Right ventricle myocardium superior (tissue), 1 donor: Measurements from ENCODE around the gene C16orf82. TPM values are rescaled to one million over a fixed set of nuclear protein-coding genes. Genes with fewer than 3 reads are reported as not detected.

ENCODE experiments used
- ATAC-seq: fragments of 200-7000 bp; cut with Tn5 transposase; one replicate; pipeline ENCODE4 v1.9.1; 2020; ENCODE audit warnings: mild to moderate bottlenecking; ENCODE audit not compliant: poor library complexity
- DNase-seq: peaks from one replicate; pipeline ENCODE4 v3.0.0-alpha.2; 2020
- intact Hi-C: fragments of 100-400 bp; cut with DNase I; formaldehyde crosslinking; loops from one replicate; pipeline ENCODE4 v1.11.2; 2022
- long read RNA-seq: library from polyadenylated mRNA; unstranded; transcript quantifications from one replicate; pipeline ENCODE4 v2.0.0, GENCODE V29; 2021
- total RNA-seq: library from RNA; stranded (reverse); fragmentation: NEBNext Ultra II Directional; extraction: Animal tissue kit (Norgen Biotek cat#: 25700); gene quantifications from one replicate; pipeline ENCODE4 v1.2.1, GENCODE V29; 2021
- donor health status: DM: no; HTN: yes; CAD: no; lungs with severe emphysema.

Gene C16orf82
- total RNA-seq, result not detected
- long read RNA-seq, result 0 reads

GRCh38 chr16:27066668-27067537 is at the start of gene C16orf82:
C16orf82 (plus strand) TSS chr16:27066927.
- no peak for ATAC-seq
- intact Hi-C loops, result no loop called here

DNA sequence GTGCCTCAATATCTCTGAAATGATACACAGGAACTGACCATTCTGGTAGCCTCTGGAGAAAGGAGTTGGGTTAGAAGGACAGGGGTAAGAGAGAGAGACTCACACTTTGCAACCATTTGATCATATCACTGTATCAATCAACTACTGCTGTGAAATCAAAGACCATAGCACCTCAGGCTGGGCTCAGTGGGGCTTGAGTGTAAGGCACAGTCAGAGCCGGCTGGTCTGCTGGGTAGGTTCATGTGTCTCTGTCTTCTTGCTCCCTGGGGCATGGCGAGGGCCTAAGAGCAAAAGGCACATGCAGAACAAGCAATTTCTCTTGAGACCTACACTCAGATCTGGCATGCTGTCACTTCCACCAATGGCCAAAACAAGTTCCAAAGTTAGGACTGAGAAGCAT is 46.7 kb upstream of the C16orf82 start:
- DNase-seq (no peak), ATAC-seq (no peak)
- intact Hi-C loops, result no loop called here

More at GRCh38 chr16:27066668-27067537, at the start of gene C16orf82:
- DNase-seq, result peak; percentile 47

- DNase-seq (no peak), ATAC-seq (no peak)
- intact Hi-C loops, result no loop called here
Measured at GRCh38 chr16:27024010-27024409, 42.7 kb upstream of the C16orf82 start.

DNA sequence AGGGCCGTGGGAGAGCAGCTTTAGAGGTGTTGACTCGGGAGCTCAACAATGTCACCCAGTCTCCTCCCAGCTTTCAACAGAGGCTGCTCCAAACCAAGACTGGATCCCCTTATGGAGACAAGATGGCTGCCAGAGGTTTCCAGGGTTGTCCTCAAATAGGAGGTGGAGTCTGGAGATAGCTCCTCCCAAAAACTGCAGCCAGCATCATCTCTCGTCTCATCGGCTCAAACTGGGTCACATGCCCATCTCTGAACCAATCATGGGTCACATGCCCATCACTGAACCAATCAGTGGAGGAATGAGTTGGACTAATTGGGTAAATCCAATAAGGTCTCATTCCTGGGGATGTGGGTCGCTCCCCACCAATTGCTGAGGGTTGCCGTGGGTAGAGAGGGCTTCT is 41.1 kb upstream of the C16orf82 start:
- intact Hi-C loops, result no loop called here
- no peak for DNase-seq
- ATAC-seq, result no peak

DNA sequence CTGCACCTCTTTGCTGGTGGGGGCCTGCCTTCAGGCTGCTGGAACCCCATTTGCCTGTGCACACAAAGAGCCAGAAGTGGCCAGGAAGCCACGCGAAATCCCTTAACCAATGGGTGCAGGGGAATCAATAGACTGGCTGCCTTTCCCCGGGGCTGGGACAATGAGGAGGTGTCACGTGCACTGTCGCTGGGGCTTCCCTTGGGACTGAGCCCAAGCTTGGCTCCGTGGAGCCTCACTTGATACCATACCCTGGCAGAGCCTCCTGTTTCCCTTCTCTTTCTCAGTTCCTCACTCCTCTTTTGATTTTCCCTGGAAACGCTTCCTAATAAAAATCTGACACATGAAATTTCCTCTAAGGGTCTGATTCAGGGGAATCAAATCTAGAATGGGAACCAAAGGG is 38.8 kb upstream of the C16orf82 start:
- no peak for DNase-seq
- intact Hi-C loops, result no loop called here
- ATAC-seq, result no peak

DNA sequence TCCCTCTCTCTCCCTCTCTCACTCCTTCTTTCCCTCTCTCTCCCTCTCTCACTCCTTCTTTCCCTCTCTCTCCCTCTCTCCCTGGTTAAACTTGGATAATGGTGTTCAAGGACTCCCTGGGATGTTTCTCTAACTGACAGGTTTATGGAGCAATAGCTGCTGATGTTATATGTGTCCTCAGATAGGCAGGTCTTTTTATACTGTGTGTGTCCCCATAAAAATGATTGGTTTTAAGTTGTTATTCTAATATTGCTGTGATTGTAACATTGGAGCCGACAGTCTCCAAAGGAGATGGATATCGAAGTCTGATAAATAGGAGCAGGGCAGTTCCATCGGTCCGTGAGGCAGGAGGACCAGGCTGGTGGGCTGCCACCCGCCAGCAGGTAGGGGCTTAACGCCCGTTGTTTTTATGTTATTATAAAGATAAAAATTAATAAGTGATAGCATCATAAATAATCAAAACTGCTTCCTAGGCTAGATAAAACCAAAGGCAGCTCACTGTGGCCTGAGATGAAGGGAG is 38.1 kb upstream of the C16orf82 start:
- intact Hi-C loops, result no loop called here
- ATAC-seq (no peak), DNase-seq (no peak)

DNA sequence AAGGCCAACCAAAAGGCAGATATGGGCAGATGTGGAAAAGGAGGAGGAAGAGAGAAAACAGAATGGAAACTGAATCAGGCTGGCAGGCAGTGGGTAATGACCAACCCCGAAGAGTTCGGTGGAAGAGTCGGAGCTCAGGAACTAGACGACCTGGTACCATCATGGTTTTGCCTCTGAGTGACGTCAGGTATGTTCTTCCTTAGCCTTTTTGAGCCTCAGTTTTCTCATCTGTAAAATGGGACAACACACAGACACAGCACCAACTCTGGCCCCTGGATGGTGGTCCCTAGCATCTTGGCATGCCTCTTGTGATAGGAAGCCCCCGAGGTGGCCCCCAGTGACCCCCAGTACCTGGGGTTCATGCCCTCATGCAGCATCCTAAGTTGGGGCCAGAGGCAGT is 37.2 kb upstream of the C16orf82 start:
- ATAC-seq (no peak), DNase-seq (no peak)
- intact Hi-C loops, result no loop called here

GRCh38 chr16:27033281-27033979 is 33.3 kb upstream of the C16orf82 start:
- DNase-seq (no peak), ATAC-seq (no peak)
- intact Hi-C loops, result no loop called here

DNA sequence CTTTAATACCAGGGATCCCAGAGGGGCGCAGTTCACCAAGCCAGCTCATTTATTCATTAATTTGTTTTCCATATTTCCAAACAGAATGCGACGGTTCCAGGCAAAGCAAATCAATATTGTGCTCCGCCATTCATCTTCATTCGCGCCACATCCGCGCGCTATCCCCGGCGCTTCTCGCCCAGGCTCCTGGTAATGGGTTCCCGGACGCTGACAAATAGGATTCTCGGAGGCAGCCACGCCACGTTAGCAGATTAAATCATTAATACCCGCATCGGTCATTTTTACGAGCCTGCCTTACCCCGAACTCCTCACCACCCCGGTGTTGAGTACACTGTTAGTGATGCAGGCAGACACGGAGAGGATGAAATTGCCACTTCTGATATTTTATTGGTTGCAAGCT is 26.0 kb upstream of the C16orf82 start:
- intact Hi-C loops, result no loop called here
- DNase-seq (no peak), ATAC-seq (no peak)

- intact Hi-C loops, result no loop called here
- ATAC-seq (no peak), DNase-seq (no peak)
Measured at GRCh38 chr16:27046958-27047518, 19.7 kb upstream of the C16orf82 start.

DNA sequence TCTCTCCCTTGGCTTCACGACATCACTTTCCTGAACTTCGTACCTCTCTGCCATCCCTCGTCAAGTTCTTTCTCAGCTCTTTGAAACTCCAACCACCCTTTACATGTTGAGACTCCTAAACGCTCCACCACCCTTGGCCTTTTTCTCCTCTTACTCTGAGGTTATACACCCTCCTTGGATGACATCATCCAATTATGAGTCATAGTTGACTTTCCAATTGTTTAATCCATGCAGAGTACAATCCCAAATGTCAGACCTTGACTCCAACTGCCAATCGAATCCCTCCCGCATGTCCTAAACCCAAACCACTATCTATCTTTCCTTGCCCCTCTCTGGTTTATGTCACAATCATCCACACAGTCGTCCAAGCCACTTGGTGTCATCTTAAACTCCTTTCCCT is 18.4 kb upstream of the C16orf82 start:
- intact Hi-C loops, result no loop called here
- DNase-seq, result no peak
- ATAC-seq, result no peak

GRCh38 chr16:27049117-27049516 is 17.6 kb upstream of the C16orf82 start:
- intact Hi-C loops, result no loop called here
- ATAC-seq, result no peak
- DNase-seq, result no peak

- ATAC-seq, result no peak
- DNase-seq, result no peak
- intact Hi-C loops, result no loop called here
Measured at GRCh38 chr16:27052007-27052406, 14.7 kb upstream of the C16orf82 start.

- DNase-seq (no peak), ATAC-seq (no peak)
- intact Hi-C loops, result no loop called here
Measured at GRCh38 chr16:27053996-27054395, 12.7 kb upstream of the C16orf82 start.

DNA sequence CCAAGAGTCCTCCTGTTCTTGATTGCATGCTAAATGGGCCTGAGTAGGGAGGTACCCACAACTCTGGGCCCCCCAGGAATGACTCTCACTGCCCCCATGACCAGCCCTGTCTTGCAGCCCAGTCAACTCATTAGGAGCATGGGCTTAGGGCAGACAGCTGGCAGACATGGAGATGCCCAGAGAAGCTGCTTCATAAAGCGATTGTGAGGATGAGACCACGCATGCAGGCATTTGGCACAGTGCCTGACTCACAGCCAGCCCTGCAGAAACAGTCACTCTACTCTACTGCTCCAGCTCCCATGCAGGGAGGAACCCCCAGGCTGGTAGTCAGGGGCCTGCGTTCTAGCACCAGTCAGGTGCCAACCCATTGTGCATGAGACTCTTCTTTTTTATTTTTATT is 8.4 kb upstream of the C16orf82 start:
- ATAC-seq, result no peak
- intact Hi-C loops, result no loop called here

GRCh38 chr16:27070776-27071175 is 4.0 kb downstream of the C16orf82 start:
- intact Hi-C loops, result no loop called here
- no peak for ATAC-seq

More for the DNA sequence above, 8.4 kb upstream of the C16orf82 start:
- no peak for DNase-seq

GRCh38 chr16:27073733-27074132 is 7.0 kb downstream of the C16orf82 start:
- no peak for ATAC-seq

More at GRCh38 chr16:27070776-27071175, 4.0 kb downstream of the C16orf82 start:
- DNase-seq, result no peak

DNA sequence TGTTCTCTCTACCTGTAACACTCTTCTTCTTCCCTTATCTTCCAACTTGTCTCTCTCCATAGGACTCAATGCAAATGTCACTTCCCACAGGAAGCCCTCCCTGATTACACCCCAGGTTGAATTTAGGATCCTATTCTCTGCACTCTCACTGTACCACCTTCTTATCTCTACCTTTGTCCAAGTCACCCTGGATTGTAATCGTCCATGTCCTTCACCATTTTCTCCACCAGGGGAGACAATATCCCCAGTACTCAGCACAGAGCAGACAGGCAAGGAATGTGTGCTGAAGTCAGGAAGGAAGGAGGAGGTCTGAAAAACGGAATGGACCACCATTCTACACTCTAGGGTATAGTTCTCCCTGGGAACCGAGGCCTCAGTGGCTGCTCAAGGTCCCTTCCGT is 14.2 kb downstream of the C16orf82 start:
- no peak for ATAC-seq
- intact Hi-C loops, result no loop called here
- DNase-seq, result no peak

More at GRCh38 chr16:27073733-27074132, 7.0 kb downstream of the C16orf82 start:
- no peak for DNase-seq
- intact Hi-C loops, result no loop called here

- ATAC-seq, result peak; percentile 31
- intact Hi-C loops, result no loop called here
- no peak for DNase-seq
Measured at GRCh38 chr16:27083861-27084261, 17.1 kb downstream of the C16orf82 start.
